ENCODE measurements around the gene CD109. TPM values are rescaled to one million over a fixed set of nuclear protein-coding genes. Genes with fewer than 3 reads are reported as not detected.

CD109 gene
- total RNA-seq, 2 donors from 2014 or later = 2.0 TPM

- H3K36me3 ChIP-seq (ENCODE audit: control insufficient read depth, insufficient read depth, low read length) = no peaks in the 10 kb centered on the region
- no peaks in the 10 kb centered on the region for H3K4me1 ChIP-seq (ENCODE audit: control insufficient read depth, insufficient read depth, low read length)
- H3K9me3 Mint-ChIP-seq = no peaks in the 10 kb centered on the region
- 83 to 94% methylated on average over 1 to 3 of the region's 3 CpGs for WGBS, 2 experiments (ENCODE audit: insufficient coverage in 1 of 2, insufficient read length in 1 of 2)
- H3K4me1 Mint-ChIP-seq = no peaks in the 10 kb centered on the region
- no peak for TF ChIP-seq CTCF (conservative IDR thresholded peaks at IDR 0.05)
- no peak overlapping the region for H3K27ac Mint-ChIP-seq
- no peaks in the 10 kb centered on the region for H3K9me3 ChIP-seq (ENCODE audit: control insufficient read depth, low read length)
- no peak for DNase-seq
- no peak overlapping the region for H3K4me3 ChIP-seq (ENCODE audit: low read length)
- H3K27me3 Mint-ChIP-seq (ENCODE audit: insufficient read depth) = no peaks in the 10 kb centered on the region
- H3K4me3 Mint-ChIP-seq = no peak overlapping the region
- no peak overlapping the region for H3K27ac ChIP-seq (ENCODE audit: low read depth, low read length)
- no peaks in the 10 kb centered on the region for H3K36me3 Mint-ChIP-seq (ENCODE audit: low read depth)
- H3K9ac ChIP-seq (ENCODE audit: extremely low read depth, low read length, poor library complexity, severe bottlenecking) = no peak overlapping the region
- no peaks in the 10 kb centered on the region for H3K27me3 ChIP-seq (ENCODE audit: control insufficient read depth, insufficient read depth, low read length, poor library complexity, severe bottlenecking)
These were observed 47.1 kb downstream of the CD109 start for GRCh38 chr6:73743081-73743480.

- no peaks in the 10 kb centered on the region for H3K36me3 ChIP-seq (ENCODE audit: control insufficient read depth, insufficient read depth, low read length)
- no peaks in the 10 kb centered on the region for H3K4me1 Mint-ChIP-seq
- H3K4me3 Mint-ChIP-seq = no peak overlapping the region
- no peak overlapping the region for H3K27ac ChIP-seq (ENCODE audit: low read depth, low read length)
- DNase-seq = no peak
- H3K9me3 Mint-ChIP-seq = no peaks in the 10 kb centered on the region
- no peaks in the 10 kb centered on the region for H3K27me3 Mint-ChIP-seq (ENCODE audit: insufficient read depth)
- no peaks in the 10 kb centered on the region for H3K27me3 ChIP-seq (ENCODE audit: control insufficient read depth, insufficient read depth, low read length, poor library complexity, severe bottlenecking)
- H3K9ac ChIP-seq (ENCODE audit: extremely low read depth, low read length, poor library complexity, severe bottlenecking) = no peak overlapping the region
- no peak overlapping the region for H3K27ac Mint-ChIP-seq
- 92 to 100% methylated on average over 3 of the region's 3 CpGs for WGBS, 2 experiments (ENCODE audit: insufficient coverage in 1 of 2, insufficient read length in 1 of 2)
- no peak for TF ChIP-seq CTCF (conservative IDR thresholded peaks at IDR 0.05)
- no peaks in the 10 kb centered on the region for H3K36me3 Mint-ChIP-seq (ENCODE audit: low read depth)
- no peaks in the 10 kb centered on the region for H3K4me1 ChIP-seq (ENCODE audit: control insufficient read depth, insufficient read depth, low read length)
- no peaks in the 10 kb centered on the region for H3K9me3 ChIP-seq (ENCODE audit: control insufficient read depth, low read length)
- no peak overlapping the region for H3K4me3 ChIP-seq (ENCODE audit: low read length)
These were observed 47.6 kb downstream of the CD109 start for GRCh38 chr6:73743556-73743955.

- TF ChIP-seq CTCF (conservative IDR thresholded peaks at IDR 0.05) = no peak
- no peak overlapping the region for H3K4me3 Mint-ChIP-seq
- no peaks in the 10 kb centered on the region for H3K4me1 Mint-ChIP-seq
- Histone ChIP-seq H3K9me3 (ENCODE audit: control insufficient read depth, low read length) (no peaks in the 10 kb centered on the region), H3K9ac (ENCODE audit: extremely low read depth, low read length, poor library complexity, severe bottlenecking) (no peak overlapping the region), H3K27ac (ENCODE audit: low read depth, low read length) (no peak overlapping the region), H3K4me3 (ENCODE audit: low read length) (no peak overlapping the region), H3K4me1 (ENCODE audit: control insufficient read depth, insufficient read depth, low read length) (no peaks in the 10 kb centered on the region), H3K36me3 (ENCODE audit: control insufficient read depth, insufficient read depth, low read length) (no peaks in the 10 kb centered on the region), H3K27me3 (ENCODE audit: control insufficient read depth, insufficient read depth, low read length, poor library complexity, severe bottlenecking) (no peaks in the 10 kb centered on the region)
- no peaks in the 10 kb centered on the region for H3K9me3 Mint-ChIP-seq
- H3K27ac Mint-ChIP-seq = no peak overlapping the region
- DNase-seq = no peak
- H3K27me3 Mint-ChIP-seq (ENCODE audit: insufficient read depth) = no peaks in the 10 kb centered on the region
- H3K36me3 Mint-ChIP-seq (ENCODE audit: low read depth) = no peaks in the 10 kb centered on the region
- WGBS, 2 experiments (ENCODE audit: insufficient coverage in 1 of 2, insufficient read length in 1 of 2) = 83 to 90% methylated on average over 1 of the region's 1 CpG
These were observed 50.8 kb downstream of the CD109 start for GRCh38 chr6:73746787-73747186.
